Measurements from ENCODE around the gene PCSK7. TPM values are rescaled to one million over a fixed set of nuclear protein-coding genes. Genes with fewer than 3 reads are reported as not detected.

The PCSK7 gene
- total and polyA plus RNA-seq, 10 of the 15 experiments (the other 5 are each of a cell fraction or from before 2014, with no cell fraction given) = 5.5 to 81.5 (median 51.6) TPM

- ChIA-PET CTCF (no interaction called here), POLR2A (interaction anchor here (0.6 kb wide), 1 partner anchor 873 kb away, joined by 4 read pairs; no protein-coding TSS in a partner anchor), RAD21 (ENCODE audit: unreplicated experiment) (no interaction called here), SMC1A (ENCODE audit: uncharacterized antibody, unreplicated experiment) (interaction anchor here (1.0 to 6.9 kb wide), 4 partner anchors 9 to 30 kb away, joined by 3 to 67 read pairs (median 4); partner anchors contain the start of gene PAFAH1B2)
- Histone ChIP-seq H3K79me2 (ENCODE audit: control insufficient read depth, insufficient read depth, low read length) (peaks cover 7% of the 10 kb centered on the region), H3K4me2 (ENCODE audit: control insufficient read depth, insufficient read depth) (no peak overlapping the region), H3K9ac (ENCODE audit: control insufficient read depth, insufficient read depth, low read length) (no peak overlapping the region), H3K27me3 (replicated peaks in 1 of 2; ENCODE audit: control insufficient read depth in 2 of 2, insufficient read depth in 2 of 2, low read length in 1 of 2) (no peaks in the 10 kb centered on the region), H3K9me3 (replicated peaks; ENCODE audit: control insufficient read depth, insufficient read depth, low read length) (no peaks in the 10 kb centered on the region), H3K4me3 (no peak overlapping the region), H2AFZ (ENCODE audit: control insufficient read depth, low read depth, low read length) (no peak overlapping the region), H3K27ac (ENCODE audit: control insufficient read depth, insufficient read depth) (no peak overlapping the region), H3K36me3 (ENCODE audit: control insufficient read depth in 2 of 2, insufficient read depth in 2 of 2, low read length in 1 of 2) (peaks cover 0 to 3% of the 10 kb centered on the region in 2 experiments; a peak in 2 of 4 replicates), H4K20me1 (ENCODE audit: control insufficient read depth, insufficient read depth) (no peaks in the 10 kb centered on the region), H3K4me1 (ENCODE audit: control insufficient read depth, insufficient read depth, low read length) (peaks cover 8% of the 10 kb centered on the region)
- in situ Hi-C loops (cut with MboI) (no loop called here), intact Hi-C loops (cut with micrococcal nuclease; ENCODE audit: unreplicated experiment) (no loop called here)
- BruUV-seq (replicated peaks) = no TSS peak
- 97% methylated on average over 5 of the region's 5 CpGs for WGBS (ENCODE audit: insufficient coverage, insufficient replicate concordance, low lambda C conversion rate, missing lambda C conversion rate)
- ATAC-seq (no peak), DNase-seq (ENCODE audit: low read depth, low spot score) (no peak), FAIRE-seq (no peak)
- TF ChIP-seq BACH1 (IDR thresholded peaks at IDR 0.05; ENCODE audit: borderline replicate concordance) (no peak), POU2F2 (IDR thresholded peaks at IDR 0.05; ENCODE audit: borderline replicate concordance, low read depth, low read length) (no peak), CBX5 (IDR thresholded peaks at IDR 0.05; ENCODE audit: low read depth) (no peak), RBBP5 (conservative IDR thresholded peaks at IDR 0.05) (no peak), STAT3 (IDR thresholded peaks at IDR 0.05; ENCODE audit: low read depth, low read length) (no peak), HDGF (IDR thresholded peaks at IDR 0.05) (no peak), CREM (IDR thresholded peaks at IDR 0.05; ENCODE audit: low read depth) (no peak), TCF7 (IDR thresholded peaks at IDR 0.05; ENCODE audit: borderline replicate concordance) (no peak), ETV6 (conservative IDR thresholded peaks at IDR 0.05 in 1 of 2, IDR thresholded peaks at IDR 0.05 in 1 of 2; ENCODE audit: borderline replicate concordance in 1 of 2, low read depth in 1 of 2) (no peak), RCOR1 (conservative IDR thresholded peaks at IDR 0.05; ENCODE audit: low read depth, low read length) (no peak), PKNOX1 (IDR thresholded peaks at IDR 0.05) (no peak), NR2C1 (IDR thresholded peaks at IDR 0.05) (no peak), ZNF207 (IDR thresholded peaks at IDR 0.05; ENCODE audit: borderline replicate concordance) (no peak), SRF (IDR thresholded peaks at IDR 0.05; ENCODE audit: low read depth in 2 of 2, low read length in 2 of 2) (no peak), DPF2 (IDR thresholded peaks at IDR 0.05) (no peak), PAX5 (IDR thresholded peaks at IDR 0.05; ENCODE audit: borderline replicate concordance, low read depth, low read length) (no peak), SKIL (IDR thresholded peaks at IDR 0.05; ENCODE audit: low read depth, poor library complexity, severe bottlenecking) (no peak)
Measured at GRCh38 chr11:117175781-117176180, 56.1 kb downstream of the PCSK7 start.

Measured in GM12878 (cell line).